Hepatocyte (in vitro differentiated cells): ENCODE data around the gene CHAD. TPM values are rescaled to one million over a fixed set of nuclear protein-coding genes. Genes with fewer than 3 reads are reported as not detected.

Experiments
- DNase-seq: peaks from one replicate; pipeline ENCODE4 v3.0.0-alpha.2; 2016; ENCODE audit warnings: low spot score
- H2AFZ ChIP-seq: fragments of 200-600 bp; sonication (generic); 2 replicates; pipeline ENCODE4 v1.6.0; 2016; ENCODE audit warnings: antibody characterized with exemption, mild to moderate bottlenecking
- H3K27ac ChIP-seq: fragments of 200-600 bp; sonication (generic); 2 replicates; pipeline ENCODE4 v1.5.1; 2016; ENCODE audit warnings: mild to moderate bottlenecking
- H3K27me3 ChIP-seq: fragments of 200-600 bp; sonication (generic); 2 replicates; pipeline ENCODE4 v1.6.1; 2016
- H3K36me3 ChIP-seq: fragments of 200-600 bp; sonication (generic); replicated peaks from 2 replicates; pipeline ENCODE4 v1.5.1; 2016; ENCODE audit warnings: low read depth; ENCODE audit not compliant: insufficient read depth
- H3K4me1 ChIP-seq: fragments of 200-600 bp; sonication (generic); 2 replicates; pipeline ENCODE4 v1.5.1; 2016; ENCODE audit warnings: mild to moderate bottlenecking, moderate library complexity; ENCODE audit not compliant: insufficient read depth
- H3K4me2 ChIP-seq: fragments of 200-600 bp; sonication (generic); 2 replicates; pipeline ENCODE4 v1.6.0; 2016
- H3K4me3 ChIP-seq: fragments of 200-600 bp; sonication (generic); 2 replicates; pipeline ENCODE4 v1.5.1; 2016; ENCODE audit warnings: mild to moderate bottlenecking
- H3K79me2 ChIP-seq: fragments of 200-600 bp; sonication (generic); 2 replicates; pipeline ENCODE4 v1.6.0; 2017; ENCODE audit warnings: mild to moderate bottlenecking
- H3K9me2 ChIP-seq: fragments of 200-600 bp; sonication (generic); replicated peaks from 2 replicates; pipeline ENCODE4 v1.6.0; 2017; ENCODE audit warnings: mild to moderate bottlenecking; ENCODE audit not compliant: insufficient read depth
- H3K9me3 ChIP-seq: fragments of 200-600 bp; sonication (generic); 2 replicates; pipeline ENCODE4 v1.5.1; 2016; ENCODE audit warnings: low read depth, mild to moderate bottlenecking
- H4K20me1 ChIP-seq: fragments of 200-600 bp; sonication (generic); 2 replicates; pipeline ENCODE4 v1.6.0; 2016; ENCODE audit warnings: mild to moderate bottlenecking; ENCODE audit not compliant: insufficient read depth, poor library complexity, severe bottlenecking
- CTCF ChIP-seq: fragments of 200-600 bp; sonication (generic); IDR thresholded peaks from 2 replicates; pipeline ENCODE4 v1.5.1; 2016; ENCODE audit warnings: antibody characterized with exemption, mild to moderate bottlenecking; ENCODE audit not compliant: poor library complexity
- EZH2 ChIP-seq: fragments of 200-600 bp; sonication (generic); IDR thresholded peaks from 2 replicates; pipeline ENCODE4 v1.6.1; 2016; ENCODE audit warnings: antibody characterized with exemption, mild to moderate bottlenecking, borderline replicate concordance
- EZH2phosphoT487 ChIP-seq: fragments of 200-600 bp; sonication (generic); IDR thresholded peaks from one replicate; pipeline ENCODE4 v1.6.1; 2018; ENCODE audit warnings: antibody characterized with exemption, mild to moderate bottlenecking, low read depth, moderate library complexity; ENCODE audit not compliant: unreplicated experiment, severe bottlenecking
- WGBS: methylation state at CpG from one replicate; pipeline ENCODE4 v1.1.6; 2016; ENCODE audit warnings: low lambda C conversion rate; ENCODE audit errors: missing lambda C conversion rate; 5-methylcytosine and 5-hydroxymethylcytosine counted together
- polyA plus RNA-seq: library from polyadenylated mRNA; unstranded; fragments of >200 nt; fragmentation: Nextera tagmentation; extraction: Ambion mirVana; gene quantifications from 2 replicates; pipeline ENCODE4 v1.2.1, GENCODE V29; 2016
- total RNA-seq: library from RNA; depleted of rRNA; stranded (reverse); fragments of >200 nt; gene quantifications from 2 replicates; pipeline ENCODE4 v1.2.3, GENCODE V29; 2014

The CHAD gene
- total and polyA plus RNA-seq, 2 experiments from 2014 or later = 0.20 to 1.8 TPM

GRCh38 chr17:50499721-50500120 lies 31.0 kb upstream of the CHAD start:
- TF ChIP-seq EZH2phosphoT487 (no peak), CTCF (no peak), EZH2 (no peak)
- WGBS = 91% methylated on average over 2 of the region's 2 CpGs
- H3K36me3 ChIP-seq = no peaks in the 10 kb centered on the region
- no peak for DNase-seq
- H3K9me3 ChIP-seq = no peaks in the 10 kb centered on the region
- no peak overlapping the region for H3K4me3 ChIP-seq
- H3K4me2 ChIP-seq = no peak overlapping the region
- no peaks in the 10 kb centered on the region for H4K20me1 ChIP-seq
- no peaks in the 10 kb centered on the region for H3K27me3 ChIP-seq
- no peaks in the 10 kb centered on the region for H3K79me2 ChIP-seq
- H3K4me1 ChIP-seq = peaks cover 6% of the 10 kb centered on the region
- H3K27ac ChIP-seq = no peak overlapping the region
- no peak overlapping the region for H2AFZ ChIP-seq
- no peaks in the 10 kb centered on the region for H3K9me2 ChIP-seq

- H3K4me2 ChIP-seq = no peak overlapping the region
- H3K36me3 ChIP-seq = no peaks in the 10 kb centered on the region
- peaks cover 6% of the 10 kb centered on the region for H3K4me1 ChIP-seq
- no peaks in the 10 kb centered on the region for H3K27me3 ChIP-seq
- TF ChIP-seq CTCF (no peak), EZH2phosphoT487 (no peak), EZH2 (no peak)
- no peak overlapping the region for H3K27ac ChIP-seq
- no peaks in the 10 kb centered on the region for H3K9me3 ChIP-seq
- no peaks in the 10 kb centered on the region for H3K9me2 ChIP-seq
- no peak overlapping the region for H3K4me3 ChIP-seq
- no peaks in the 10 kb centered on the region for H4K20me1 ChIP-seq
- H2AFZ ChIP-seq = no peak overlapping the region
- no peaks in the 10 kb centered on the region for H3K79me2 ChIP-seq
- no peak for DNase-seq
These were observed 30.6 kb upstream of the CHAD start for GRCh38 chr17:50499270-50499669.

GRCh38 chr17:50498021-50498874 lies 29.6 kb upstream of the CHAD start:
- Histone ChIP-seq H3K4me1 (peaks cover 6% of the 10 kb centered on the region), H3K9me2 (no peaks in the 10 kb centered on the region), H2AFZ (no peak overlapping the region), H3K27me3 (no peaks in the 10 kb centered on the region), H3K9me3 (no peaks in the 10 kb centered on the region), H3K4me2 (no peak overlapping the region), H4K20me1 (no peaks in the 10 kb centered on the region), H3K36me3 (no peaks in the 10 kb centered on the region), H3K4me3 (no peak overlapping the region), H3K79me2 (no peaks in the 10 kb centered on the region), H3K27ac (no peak overlapping the region)
- WGBS = 55% methylated on average over 7 of the region's 7 CpGs
- no peak for DNase-seq
- TF ChIP-seq EZH2 (no peak), CTCF (no peak), EZH2phosphoT487 (no peak)
